Pancreas (tissue), 10 donors: Measurements from ENCODE around the gene TOR1AIP2. TPM values are rescaled to one million over a fixed set of nuclear protein-coding genes. Genes with fewer than 3 reads are reported as not detected.
A peak's percentile ranks its signal among the peaks of the same experiment; 100 is the strongest.

Experiments
- ATAC-seq, 4 donors: fragments of 200-7000 bp; cut with Tn5 transposase; one replicate each; pipeline versions ENCODE4 v1.8.0 to v1.9.1; 2020; ENCODE audit warnings: mild to moderate bottlenecking in 4 of 4, moderate library complexity in 4 of 4
- DNase-seq, 6 donors: peaks; one replicate each; pipeline ENCODE4 v3.0.0-alpha.2; 2020
- FAIRE-seq: peaks from 2 replicates; lab custom pipeline; 2012; peaks lifted over from hg19 to GRCh38; lab: Jason Lieb, UNC
- H3K27ac ChIP-seq, 4 donors: fragments of 200-600 bp; sonication (generic); 1 replicate in 3 of 4; 2 replicates in 1 of 4; pipeline versions ENCODE4 v1.5.0 to v1.8.0; 2020
- H3K27me3 ChIP-seq, 4 donors: fragments of 200-600 bp; one replicate each; pipeline ENCODE4 v1.8.0; 2021
- H3K36me3 ChIP-seq, 3 donors: fragments of 200-600 bp; sonication (generic) in 1 of 3; one replicate each; pipeline versions ENCODE4 v1.5.0 to v1.8.0; 2020 to 2021
- H3K4me1 ChIP-seq, 3 donors: fragments of 200-600 bp; one replicate each; pipeline ENCODE4 v1.8.0; 2021
- H3K4me3 ChIP-seq, 4 donors: fragments of 200-600 bp; sonication (generic) in 2 of 4; one replicate each; pipeline versions ENCODE4 v1.5.0 to v1.8.0; 2020 to 2021
- H3K9me3 ChIP-seq, 4 donors: fragments of 200-600 bp; one replicate each; pipeline ENCODE4 v1.8.0; 2021
- CTCF ChIP-seq, 4 donors: fragments of 200-600 bp; sonication (generic) in 3 of 4; IDR thresholded peaks; one replicate each; pipeline versions ENCODE4 v1.5.0 to v1.8.0; 2021; ENCODE audit warnings: antibody characterized with exemption in 4 of 4
- WGBS, 2 donors: extraction: QIAGEN DNeasy Blood & Tissue Kit; methylation state at CpG; one replicate each; pipeline ENCODE4 v1.1.7; 2013; 5-methylcytosine and 5-hydroxymethylcytosine counted together
- intact Hi-C, 3 donors: fragments of 100-400 bp; cut with DNase I; formaldehyde crosslinking; loops; one replicate each; pipeline versions ENCODE4 v1.11.1 to v1.14.2; 2022
- polyA plus RNA-seq, 2 donors: library from polyadenylated mRNA; stranded (reverse); fragments of 200-250 nt; gene quantifications; one replicate each; pipeline ENCODE4 v1.2.3, GENCODE V29; 2013
- total RNA-seq, 6 donors: library from RNA; stranded (reverse); fragmentation: NEBNext Ultra II Directional in 4 of 6; extraction: Animal tissue kit (Norgen Biotek cat#: 25700) in 4 of 6; gene quantifications; one replicate each; pipeline versions ENCODE4 v1.2.1 to v1.2.4, GENCODE V29; 2021 to 2023
- donor health status: healthy with polysubstance abuse.
- donor health status: DM: no; HTN: no; CAD: no; lungs with moderate emphysema.
- donor health status: DM: no; HTN: no; CAD: no.
- donor health status: control.
- donor health status: control.
- donor health status: Bipolar disorder and iron deficiency.
- donor health status: DM: yes; HTN: yes; CAD: no.
- donor health status: DM: no; HTN: no; CAD: no.
- donor health status: DM: no; HTN: no; CAD: no.
- donor health status: DM: yes; HTN: yes; CAD: no.

TOR1AIP2 gene
- total and polyA plus RNA-seq, 8 donors = 9.7 to 69.4 (median 33.6) TPM

- Histone ChIP-seq H3K36me3 (no peaks in the 10 kb centered on the region), H3K9me3 (no peaks in the 10 kb centered on the region), H3K4me1 (no peaks in the 10 kb centered on the region), H3K27me3 (no peaks in the 10 kb centered on the region), H3K4me3 (no peak overlapping the region), H3K27ac (no peak overlapping the region)
- ATAC-seq (peak; percentile 44 to 82 (median 78)), DNase-seq (peak in 5 of 6 donors; percentile 19 to 72 (median 54)), FAIRE-seq (no peak)
- WGBS, 2 donors = 30 to 35% methylated on average over 14 of the region's 14 CpGs
- intact Hi-C loops = loop anchor here (2.0 to 10.0 kb wide), 3 partner anchors 102 to 107 kb away; no protein-coding TSS in a partner anchor
- TF ChIP-seq CTCF (IDR thresholded peaks at IDR 0.05) = peak; percentile 69 to 88 (median 78)
These were observed 67.9 kb downstream of the TOR1AIP2 start for GRCh38 chr1:179809506-179810366.

- H3K36me3 ChIP-seq = no peaks in the 10 kb centered on the region
- TF ChIP-seq CTCF (IDR thresholded peaks at IDR 0.05) = no peak
- H3K27me3 ChIP-seq = no peaks in the 10 kb centered on the region
- FAIRE-seq (no peak), DNase-seq (no peak), ATAC-seq (no peak)
- 84 to 88% methylated on average over 1 of the region's 1 CpG for WGBS, 2 donors
- no peak overlapping the region for H3K4me3 ChIP-seq
- intact Hi-C loops = loop anchor here (2.0 to 10.0 kb wide), 3 partner anchors 101 to 106 kb away; no protein-coding TSS in a partner anchor
- no peaks in the 10 kb centered on the region for H3K9me3 ChIP-seq
- no peak overlapping the region for H3K27ac ChIP-seq
- H3K4me1 ChIP-seq = no peaks in the 10 kb centered on the region
These were observed 69.1 kb downstream of the TOR1AIP2 start for GRCh38 chr1:179808503-179808902.

GRCh38 chr1:179807691-179808485 is 69.7 kb downstream of the TOR1AIP2 start:
- intact Hi-C loops = loop anchor here (2.0 to 10.0 kb wide), 3 partner anchors 101 to 105 kb away; no protein-coding TSS in a partner anchor
- H3K9me3 ChIP-seq = no peaks in the 10 kb centered on the region
- H3K27me3 ChIP-seq = no peaks in the 10 kb centered on the region
- no peaks in the 10 kb centered on the region for H3K4me1 ChIP-seq
- FAIRE-seq = no peak
- WGBS, 2 donors = 69 to 73% methylated on average over 11 of the region's 11 CpGs
- H3K4me3 ChIP-seq = no peak overlapping the region
- no peak for TF ChIP-seq CTCF (IDR thresholded peaks at IDR 0.05)
- DNase-seq = no peak
- H3K27ac ChIP-seq = no peak overlapping the region
- ATAC-seq = no peak
- H3K36me3 ChIP-seq = no peaks in the 10 kb centered on the region

GRCh38 chr1:179807291-179807690 is 70.3 kb downstream of the TOR1AIP2 start:
- H3K9me3 ChIP-seq = no peaks in the 10 kb centered on the region
- FAIRE-seq (no peak), DNase-seq (no peak), ATAC-seq (no peak)
- TF ChIP-seq CTCF (IDR thresholded peaks at IDR 0.05) = no peak
- no peak overlapping the region for H3K27ac ChIP-seq
- no peaks in the 10 kb centered on the region for H3K36me3 ChIP-seq
- H3K4me1 ChIP-seq = no peaks in the 10 kb centered on the region
- 92 to 93% methylated on average over 9 of the region's 9 CpGs for WGBS, 2 donors
- intact Hi-C loops = loop anchor here in 2 of 3 donors (5.0 to 10.0 kb wide), 2 partner anchors 100 to 102 kb away; no protein-coding TSS in a partner anchor
- H3K4me3 ChIP-seq = no peak overlapping the region
- no peaks in the 10 kb centered on the region for H3K27me3 ChIP-seq
